ENCODE results near the gene ZNF274.

ZNF274 gene

DNA sequence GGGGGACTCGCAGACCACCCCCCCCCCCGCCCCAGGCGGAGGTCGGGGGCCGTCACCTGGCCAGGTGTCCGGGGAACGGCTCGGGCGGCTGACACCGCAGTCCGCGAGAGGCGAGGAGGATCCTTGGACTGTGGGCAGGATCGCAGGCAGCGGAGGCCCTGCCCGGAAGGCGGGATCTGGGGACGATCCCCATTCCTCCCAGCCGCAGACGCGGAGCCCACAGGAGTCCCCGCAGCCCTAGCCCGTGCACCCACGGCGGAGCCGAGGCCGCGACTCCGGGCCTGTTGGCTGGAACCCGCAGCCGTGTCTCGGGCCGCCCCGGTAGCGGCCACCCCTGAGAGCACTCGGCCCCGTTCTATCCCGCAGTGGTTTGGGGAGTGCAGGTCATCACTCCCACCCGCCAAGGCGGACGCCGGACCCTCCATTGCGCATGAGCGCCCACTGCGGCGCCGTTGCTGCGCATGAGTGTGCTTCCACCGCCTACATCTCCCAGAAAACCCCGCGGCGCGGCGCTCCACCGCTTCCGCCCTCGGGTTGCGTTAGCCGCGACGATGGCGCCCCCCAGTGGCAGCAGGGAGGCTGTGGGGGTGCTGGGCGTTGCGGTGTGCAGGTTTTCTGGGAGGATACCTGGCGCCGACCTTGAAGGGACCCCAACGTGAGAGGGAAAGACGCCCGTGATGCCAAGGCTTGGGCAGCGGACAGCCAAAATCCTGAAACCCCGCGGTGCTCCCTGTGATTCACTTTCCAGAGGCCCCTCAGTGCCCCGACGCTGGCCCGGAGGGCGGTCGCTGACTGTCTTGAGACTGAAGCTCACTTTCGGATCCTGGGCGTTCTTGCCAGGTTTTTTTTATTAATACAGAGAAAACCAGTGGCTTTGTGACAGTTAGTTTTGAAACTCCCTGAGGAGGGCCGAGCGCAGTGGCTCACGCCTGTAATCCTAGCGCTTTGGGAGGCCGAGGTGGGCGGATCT is 27.9 kb upstream of the ZNF274 start:
- TF ChIP-seq, protein P1, sequence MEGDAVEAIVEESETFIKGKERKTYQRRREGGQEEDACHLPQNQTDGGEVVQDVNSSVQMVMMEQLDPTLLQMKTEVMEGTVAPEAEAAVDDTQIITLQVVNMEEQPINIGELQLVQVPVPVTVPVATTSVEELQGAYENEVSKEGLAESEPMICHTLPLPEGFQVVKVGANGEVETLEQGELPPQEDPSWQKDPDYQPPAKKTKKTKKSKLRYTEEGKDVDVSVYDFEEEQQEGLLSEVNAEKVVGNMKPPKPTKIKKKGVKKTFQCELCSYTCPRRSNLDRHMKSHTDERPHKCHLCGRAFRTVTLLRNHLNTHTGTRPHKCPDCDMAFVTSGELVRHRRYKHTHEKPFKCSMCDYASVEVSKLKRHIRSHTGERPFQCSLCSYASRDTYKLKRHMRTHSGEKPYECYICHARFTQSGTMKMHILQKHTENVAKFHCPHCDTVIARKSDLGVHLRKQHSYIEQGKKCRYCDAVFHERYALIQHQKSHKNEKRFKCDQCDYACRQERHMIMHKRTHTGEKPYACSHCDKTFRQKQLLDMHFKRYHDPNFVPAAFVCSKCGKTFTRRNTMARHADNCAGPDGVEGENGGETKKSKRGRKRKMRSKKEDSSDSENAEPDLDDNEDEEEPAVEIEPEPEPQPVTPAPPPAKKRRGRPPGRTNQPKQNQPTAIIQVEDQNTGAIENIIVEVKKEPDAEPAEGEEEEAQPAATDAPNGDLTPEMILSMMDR (conservative IDR thresholded peaks at IDR 0.05; ENCODE audit: low read depth, low read length), result peak; percentile 90
- DNase-seq (ENCODE audit: low read depth), result peak; percentile 64
- H3K4me3 ChIP-seq (ENCODE audit: low read length), result peak overlapping the region; percentile 78

DNA sequence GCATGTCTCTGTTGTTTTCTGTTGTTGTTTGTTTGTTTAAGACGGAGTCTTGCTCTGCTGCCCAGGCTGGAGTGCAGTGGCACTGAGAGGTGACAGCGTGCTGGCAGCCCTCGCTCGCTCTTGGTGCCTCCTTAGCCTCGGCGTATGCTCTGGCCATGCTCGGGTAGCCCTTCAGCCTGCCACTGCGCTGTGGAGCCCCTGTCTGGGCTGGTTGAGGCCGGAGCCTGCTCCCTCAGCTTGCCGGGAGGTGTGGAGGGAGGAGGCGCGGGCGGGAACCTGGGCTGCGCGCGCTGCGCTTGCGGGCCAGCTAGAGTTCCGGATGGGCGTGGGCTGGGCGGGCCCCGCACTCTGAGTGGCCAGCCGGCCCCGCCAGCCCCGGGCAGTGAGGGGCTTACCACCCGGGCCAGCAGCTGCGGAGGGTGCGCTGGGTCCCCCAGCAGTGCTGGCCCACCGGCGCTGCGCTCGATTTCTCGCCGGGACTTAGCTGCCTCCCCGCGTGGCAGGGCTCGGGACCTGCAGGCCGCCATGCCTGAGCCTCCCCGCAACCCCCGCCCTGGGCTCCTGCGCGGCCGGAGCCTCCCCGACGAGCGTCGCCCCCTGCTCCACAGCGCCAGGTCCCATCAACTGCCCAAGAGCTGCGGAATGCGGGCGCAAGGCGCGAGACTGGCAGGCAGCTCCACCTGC is 25.7 kb upstream of the ZNF274 start:
- TF ChIP-seq, protein P1 (conservative IDR thresholded peaks at IDR 0.05; ENCODE audit: low read depth, low read length), result no peak
- no peak for DNase-seq (ENCODE audit: low read depth)
- no peak overlapping the region for H3K4me3 ChIP-seq (ENCODE audit: low read length)

DNA sequence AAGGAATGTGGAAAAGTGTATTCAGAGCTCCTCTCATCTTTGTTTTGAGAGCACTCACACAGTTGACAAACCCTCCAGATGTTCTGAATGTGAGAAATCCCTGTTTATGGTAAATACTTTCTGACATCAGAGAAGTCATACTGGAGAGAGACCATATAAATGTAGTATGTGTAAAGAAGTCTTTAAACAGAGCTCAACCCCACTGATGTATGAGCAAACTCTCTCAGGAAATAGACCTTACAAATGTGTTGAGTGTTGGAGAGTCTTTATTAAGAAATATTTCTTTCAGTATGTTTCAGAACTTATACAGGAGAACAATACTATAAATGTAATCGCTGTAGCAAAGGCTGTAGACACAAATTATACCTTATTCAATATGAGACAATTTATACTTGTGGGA is 16.6 kb upstream of the ZNF274 start:
- no peak overlapping the region for H3K4me3 ChIP-seq (ENCODE audit: low read length)
- no peak for DNase-seq (ENCODE audit: low read depth)
- TF ChIP-seq, protein P1 (conservative IDR thresholded peaks at IDR 0.05; ENCODE audit: low read depth, low read length), result no peak

DNA sequence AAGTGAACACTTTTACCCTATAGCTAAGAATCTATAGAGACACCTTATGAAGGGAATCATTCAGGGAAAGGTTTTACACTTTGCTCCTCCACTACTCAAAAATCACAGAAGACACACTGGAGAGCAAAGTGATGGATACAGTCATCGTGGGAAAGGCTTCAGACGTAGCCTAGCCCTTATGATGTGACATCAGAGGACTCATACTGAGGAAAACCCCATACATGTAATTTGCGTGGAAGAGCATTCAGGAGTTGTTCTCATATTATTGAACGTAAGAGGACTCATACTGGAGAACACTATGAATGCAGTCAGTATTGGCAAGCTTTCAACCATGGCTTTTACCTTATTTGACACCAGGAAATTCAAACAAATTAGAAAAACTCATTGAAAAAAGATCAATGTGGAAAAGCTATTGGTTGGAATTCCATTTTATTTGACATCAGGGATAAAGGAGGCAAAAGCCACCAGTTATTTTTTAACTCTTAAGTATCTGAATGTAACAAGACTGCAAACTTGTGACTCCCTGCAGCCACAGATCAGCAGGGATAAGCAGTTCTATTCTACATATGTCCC is 16.1 kb upstream of the ZNF274 start:
- no peak for DNase-seq (ENCODE audit: low read depth)
- no peak overlapping the region for H3K4me3 ChIP-seq (ENCODE audit: low read length)
- TF ChIP-seq, protein P1 (conservative IDR thresholded peaks at IDR 0.05; ENCODE audit: low read depth, low read length), result no peak

DNA sequence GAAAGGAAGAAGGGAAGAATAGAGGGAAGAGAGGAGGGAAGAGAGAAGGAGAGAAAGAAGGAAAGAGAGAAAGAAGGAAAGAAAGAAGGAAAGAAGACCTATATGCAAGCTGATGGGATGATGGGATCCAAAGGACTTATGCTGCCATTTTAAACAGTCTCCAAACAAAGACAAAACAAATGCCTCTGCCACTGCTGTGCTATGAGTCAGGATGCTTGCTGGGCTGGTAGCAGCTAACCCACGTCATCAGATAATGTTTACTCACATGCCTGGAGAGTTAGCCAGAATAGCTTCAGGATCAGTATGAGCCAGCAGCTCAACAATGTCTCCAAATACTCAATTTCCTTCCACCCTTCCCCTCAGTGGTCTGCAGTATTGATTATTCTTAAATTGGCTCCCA is 12.0 kb upstream of the ZNF274 start:
- no peak overlapping the region for H3K4me3 ChIP-seq (ENCODE audit: low read length)
- DNase-seq (ENCODE audit: low read depth), result no peak
- TF ChIP-seq, protein P1 (conservative IDR thresholded peaks at IDR 0.05; ENCODE audit: low read depth, low read length), result no peak

DNA sequence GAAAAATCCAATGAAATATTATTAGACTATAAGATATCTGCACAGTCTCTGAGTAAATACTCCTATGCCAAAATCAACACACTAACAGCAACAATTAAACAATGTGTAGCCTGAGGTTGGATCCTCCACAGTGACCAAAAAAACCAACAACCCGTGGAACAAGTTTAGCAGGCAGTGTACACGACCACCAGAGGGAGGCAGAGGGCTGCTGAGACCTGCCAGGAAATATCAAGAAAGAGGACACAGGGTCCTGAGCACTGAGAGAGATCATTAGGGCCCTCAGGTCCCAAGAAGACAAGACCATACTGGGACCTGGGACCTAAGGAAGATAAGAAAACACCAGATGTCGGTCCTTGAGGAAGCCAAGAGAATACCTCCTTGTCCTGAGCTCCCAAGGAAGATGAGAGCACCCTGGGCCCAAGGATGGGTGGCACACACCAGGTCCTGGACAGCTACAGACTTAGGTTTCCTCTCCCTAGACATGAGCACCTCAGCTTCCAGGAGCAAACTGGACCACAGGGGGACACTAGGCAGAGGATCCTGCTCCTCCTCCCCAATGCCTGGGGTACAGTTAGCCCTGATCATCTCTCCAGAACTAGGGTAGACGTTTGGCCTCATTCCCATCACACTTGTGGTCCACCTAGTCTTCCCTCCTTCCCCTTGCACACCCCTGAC is 822 bp upstream of the ZNF274 start:
- no peak for DNase-seq (ENCODE audit: low read depth)
- no peak overlapping the region for H3K4me3 ChIP-seq (ENCODE audit: low read length)
- TF ChIP-seq, protein P1 (conservative IDR thresholded peaks at IDR 0.05; ENCODE audit: low read depth, low read length), result peak; percentile 49

Data from retinal pigment epithelial cell (primary cell).